GM15510 (cell line): ENCODE results near the gene LTBP2.

Experiments
- POLR2A ChIP-seq: IDR thresholded peaks from 3 replicates; pipeline ENCODE4 v1.6.1; 2011; ENCODE audit warnings: borderline replicate concordance; ENCODE audit not compliant: insufficient read length; ENCODE audit errors: extremely low read depth

LTBP2 gene

DNA sequence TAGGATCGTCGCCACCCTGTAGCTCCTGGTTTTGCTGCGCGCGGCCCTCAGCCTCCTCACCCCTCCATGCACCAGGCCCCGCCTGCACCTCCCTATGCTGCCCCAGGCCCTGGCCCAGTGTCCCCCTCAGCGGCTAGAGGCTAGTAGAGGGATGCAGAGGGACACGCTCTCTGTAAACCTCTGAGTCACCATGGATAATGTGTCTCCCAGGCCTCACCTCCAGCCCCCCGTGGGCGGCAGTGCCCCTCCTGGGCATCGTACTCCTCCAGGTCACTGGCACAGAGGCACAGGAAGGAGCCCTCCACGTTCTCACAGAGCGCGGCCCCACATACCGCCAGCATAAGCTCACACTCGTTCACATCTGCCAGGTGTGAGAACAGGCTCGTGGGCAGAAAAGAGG is 106.2 kb downstream of the LTBP2 start:
- no peak for TF ChIP-seq POLR2A

DNA sequence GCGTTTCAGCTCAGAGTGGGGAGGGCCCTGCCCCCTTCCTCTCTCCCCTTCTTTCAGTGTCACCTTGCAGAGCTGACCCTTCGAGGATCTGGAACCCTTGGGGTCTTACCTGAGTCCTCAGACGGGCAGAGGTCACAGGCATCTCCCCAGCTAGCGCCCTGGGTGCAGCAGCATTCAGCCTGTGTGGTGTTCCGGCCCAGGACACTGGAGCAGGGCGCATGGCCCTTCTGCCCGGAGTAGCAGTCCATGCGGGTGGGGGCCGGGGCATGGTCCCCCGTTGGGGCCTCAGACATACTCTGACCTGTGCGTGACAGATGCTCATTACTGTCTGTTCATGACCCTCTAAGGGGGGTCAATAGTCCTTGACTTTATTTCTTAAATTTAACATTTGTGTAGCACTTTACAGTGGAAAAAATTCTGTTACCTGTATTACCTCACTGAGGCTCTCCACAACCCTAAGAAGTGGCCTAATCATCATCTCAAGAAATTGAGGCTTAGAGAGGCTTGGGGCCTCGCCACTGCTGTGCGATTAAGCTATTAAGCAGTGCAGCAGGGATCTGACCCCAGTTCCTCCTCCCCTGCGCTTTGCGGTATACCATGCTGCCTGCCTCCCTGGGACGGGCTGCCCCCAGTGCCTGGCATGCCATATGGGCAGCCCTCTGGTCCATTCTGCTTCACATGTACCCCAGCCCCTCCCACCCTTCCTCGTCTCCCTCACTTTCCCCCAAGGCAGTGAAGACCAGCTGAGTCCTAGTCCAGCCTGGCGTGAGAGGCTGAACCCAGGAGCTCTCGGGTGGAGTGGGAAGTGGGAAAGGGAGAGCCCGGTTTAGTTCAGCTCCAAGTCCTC is 106.9 kb downstream of the LTBP2 start:
- no peak for TF ChIP-seq POLR2A

DNA sequence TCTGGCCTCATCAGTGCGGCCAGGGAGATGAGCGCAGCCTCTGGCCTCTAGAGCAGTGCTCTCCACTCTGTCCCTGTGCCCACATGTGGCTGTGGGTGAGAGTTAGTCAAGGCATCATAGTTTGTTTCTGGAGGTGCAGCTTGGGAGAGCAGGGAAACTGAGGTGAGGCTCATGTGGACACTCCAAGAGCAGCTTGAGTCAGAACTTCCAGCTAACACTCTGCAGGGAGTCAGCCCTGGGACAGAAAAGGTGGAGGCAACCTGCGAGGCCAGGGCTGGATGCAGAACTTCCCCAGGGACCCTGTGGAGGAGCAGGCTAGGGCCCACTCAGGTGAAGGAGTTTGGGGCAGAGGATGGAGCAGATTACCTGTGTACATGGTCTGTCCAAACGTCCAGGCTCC is 107.6 kb downstream of the LTBP2 start:
- no peak for TF ChIP-seq POLR2A

DNA sequence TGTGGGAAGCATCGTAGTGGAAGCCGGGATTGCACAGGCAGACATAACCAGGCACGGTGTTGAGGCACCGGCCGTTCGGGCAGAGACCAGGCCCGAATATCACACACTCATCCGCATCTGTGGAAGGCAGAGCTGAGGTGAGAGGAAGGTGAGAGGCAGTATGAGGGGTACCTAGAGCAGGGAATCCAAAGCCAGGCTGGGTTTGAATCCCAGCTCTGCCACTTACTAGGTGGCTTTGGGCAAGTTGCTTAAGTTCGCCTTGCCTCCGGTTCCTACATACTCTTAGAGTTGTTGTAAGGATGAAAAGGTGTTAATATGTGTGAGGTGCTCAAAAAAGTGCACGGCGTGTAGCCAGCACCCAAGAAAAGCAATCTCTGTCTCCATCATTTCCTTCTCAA is 108.1 kb downstream of the LTBP2 start:
- no peak for TF ChIP-seq POLR2A

DNA sequence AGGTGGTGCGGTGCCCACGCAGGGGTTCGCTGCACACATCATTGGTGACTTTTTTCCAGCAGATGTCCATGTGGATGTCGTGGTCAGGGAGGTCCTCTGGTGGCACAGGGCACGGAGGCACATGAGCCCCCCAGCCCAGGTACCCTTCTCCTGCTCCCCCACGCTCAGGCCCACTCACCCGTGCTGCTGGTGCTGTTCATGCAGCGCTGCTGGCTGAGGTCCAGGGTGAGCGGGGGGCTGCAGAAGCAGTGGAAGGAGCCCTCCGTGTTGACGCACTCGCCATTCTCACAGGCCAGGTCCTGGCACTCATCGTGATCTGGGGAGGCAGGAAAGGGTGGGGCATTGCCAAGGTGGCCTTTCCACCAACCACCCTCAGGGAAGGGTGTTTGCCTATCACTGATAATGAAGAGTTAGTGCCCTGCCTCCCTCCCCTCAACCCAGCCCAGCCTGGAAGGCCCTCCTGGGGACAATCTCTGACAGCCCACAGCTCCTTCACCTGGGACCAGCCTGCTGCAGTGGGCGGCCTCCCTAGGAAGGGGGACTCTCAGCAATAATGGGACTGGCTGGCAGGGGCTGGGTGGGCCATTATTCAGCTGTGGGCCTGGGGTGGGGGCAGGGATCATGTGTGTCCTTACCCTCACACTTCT is 108.6 kb downstream of the LTBP2 start:
- no peak for TF ChIP-seq POLR2A

DNA sequence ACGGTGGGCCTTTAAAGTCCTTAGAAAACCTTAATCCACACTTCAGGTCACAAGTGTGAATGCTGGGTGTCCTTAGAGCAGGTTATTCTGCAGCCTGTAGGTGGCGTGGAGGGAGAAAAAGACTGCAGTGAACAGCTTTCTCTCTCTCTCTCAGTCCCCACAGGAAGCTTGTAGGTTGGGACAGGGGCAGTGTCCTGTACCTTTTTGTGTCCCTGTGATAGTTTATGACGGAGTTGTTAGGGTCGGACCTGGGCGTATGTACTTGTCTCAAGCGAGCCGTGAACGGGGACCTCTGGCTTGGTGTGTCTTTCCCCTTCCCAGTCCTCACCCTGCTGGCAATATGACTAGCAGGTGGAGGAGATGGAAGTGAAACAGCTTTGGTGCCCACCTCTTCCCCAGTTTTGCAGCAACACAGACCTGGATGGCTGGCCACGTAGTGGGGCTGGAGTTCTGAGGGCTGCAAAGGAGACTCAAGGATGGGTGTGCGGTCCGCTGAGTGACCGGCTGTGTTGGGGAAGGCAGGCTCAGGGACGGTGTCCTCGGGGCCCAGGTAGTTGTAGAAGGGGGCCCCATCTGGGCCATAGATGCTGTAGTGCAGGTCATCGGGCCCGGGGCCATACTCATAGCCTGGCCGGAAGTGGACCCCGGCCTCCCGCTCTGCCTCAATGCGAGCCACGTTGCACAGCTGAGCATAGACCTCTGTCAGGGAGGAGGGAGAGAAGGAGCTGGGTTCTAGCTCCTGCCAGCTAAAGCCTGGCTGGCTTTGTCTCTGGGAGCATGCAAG is 109.6 kb downstream of the LTBP2 start:
- no peak for TF ChIP-seq POLR2A

DNA sequence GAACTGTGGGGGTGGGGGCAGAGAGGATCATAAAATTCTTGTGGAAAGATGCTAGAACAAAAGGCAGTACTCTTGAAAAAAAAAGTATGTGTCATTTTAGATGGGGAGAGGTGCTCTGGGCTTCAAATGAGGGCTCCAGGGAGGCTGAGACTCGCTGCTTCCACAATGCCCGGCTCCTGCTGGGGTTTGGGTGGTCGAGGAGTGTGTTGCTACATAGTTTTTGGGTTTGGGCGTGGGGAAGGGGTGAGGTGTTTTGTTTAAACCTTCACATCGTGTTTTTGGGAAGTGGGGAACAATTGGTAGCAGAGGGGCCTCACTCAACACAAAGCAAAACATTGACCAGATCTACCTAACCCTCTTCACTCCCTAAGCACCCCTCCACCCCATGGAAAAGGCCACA is 110.3 kb downstream of the LTBP2 start:
- no peak for TF ChIP-seq POLR2A

DNA sequence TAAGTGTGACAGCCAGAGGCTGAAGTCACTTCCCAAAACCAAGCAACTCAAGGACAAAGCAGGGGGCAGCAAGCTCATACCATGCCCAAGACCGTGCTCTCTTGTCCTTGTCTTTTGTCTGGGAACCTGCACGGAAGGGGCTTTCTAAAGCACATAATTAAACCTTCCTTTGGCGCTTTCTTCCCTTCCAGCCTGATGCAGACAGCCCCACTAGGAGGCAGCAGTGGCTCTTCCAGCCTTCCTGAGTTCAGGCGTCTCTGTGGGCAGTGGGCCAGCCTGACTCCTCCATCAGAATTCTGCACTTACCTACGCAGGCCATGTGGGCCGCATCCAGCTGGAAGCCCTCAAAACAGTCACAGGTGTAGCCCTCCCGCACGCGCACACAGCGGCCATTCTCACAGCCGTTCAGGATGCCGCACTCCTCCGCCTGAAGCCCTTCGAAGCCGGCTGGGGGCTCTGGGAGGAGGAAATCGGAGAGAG is 110.9 kb downstream of the LTBP2 start:
- TF ChIP-seq POLR2A = no peak

DNA sequence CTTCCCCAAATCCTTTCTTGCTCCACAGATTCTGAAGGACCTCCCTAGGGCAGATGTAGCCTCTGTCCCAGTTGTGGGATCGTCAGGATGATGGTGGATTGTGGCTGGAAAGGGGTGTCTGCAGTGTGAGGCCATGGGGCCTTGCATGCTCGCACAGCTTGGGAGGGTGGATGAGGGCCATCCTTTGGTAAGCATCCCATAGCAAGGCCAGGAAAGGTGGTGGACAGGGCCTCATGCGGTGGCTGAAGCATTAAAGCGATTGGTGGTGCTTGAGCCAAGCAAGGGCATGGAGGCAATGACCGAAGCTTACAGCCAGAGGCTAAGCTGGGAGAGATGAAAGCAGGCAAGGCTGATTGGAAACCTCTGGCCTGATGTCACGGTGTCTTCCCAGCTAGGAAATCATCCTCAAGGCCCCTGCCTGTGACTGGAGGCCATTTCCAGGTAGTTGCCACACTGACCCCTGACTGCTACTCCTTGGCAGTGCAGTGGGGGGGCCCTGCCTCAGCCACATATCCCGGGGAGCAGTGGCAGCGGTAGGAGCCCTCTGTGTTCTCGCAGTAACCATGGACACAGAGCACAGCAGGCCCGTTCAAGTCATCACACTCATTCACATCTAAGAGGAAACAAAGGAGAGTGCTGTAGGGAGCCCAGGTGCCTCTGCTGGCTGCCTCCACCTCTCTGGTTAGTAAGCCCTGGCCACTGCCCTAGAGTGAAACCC is 111.5 kb downstream of the LTBP2 start:
- no peak for TF ChIP-seq POLR2A

DNA sequence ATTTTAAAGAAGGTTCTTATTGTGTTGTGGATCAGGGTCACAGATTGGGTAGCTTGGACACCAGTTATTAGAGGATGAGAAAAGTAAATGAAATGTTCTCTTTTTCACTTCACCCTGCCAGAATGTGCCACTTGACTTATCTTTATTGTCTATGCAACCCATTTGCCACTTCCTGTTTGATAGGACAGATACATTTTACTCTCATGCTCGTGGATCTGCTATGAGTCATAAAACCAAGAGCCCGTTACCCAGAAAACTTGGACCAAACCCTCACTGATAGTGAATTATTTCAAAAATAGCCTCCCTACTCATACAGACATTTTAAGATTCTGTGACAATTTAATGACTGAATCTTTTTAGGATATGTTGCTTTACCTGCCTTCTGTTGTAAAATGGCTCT is 116.7 kb downstream of the LTBP2 start:
- TF ChIP-seq POLR2A = no peak

DNA sequence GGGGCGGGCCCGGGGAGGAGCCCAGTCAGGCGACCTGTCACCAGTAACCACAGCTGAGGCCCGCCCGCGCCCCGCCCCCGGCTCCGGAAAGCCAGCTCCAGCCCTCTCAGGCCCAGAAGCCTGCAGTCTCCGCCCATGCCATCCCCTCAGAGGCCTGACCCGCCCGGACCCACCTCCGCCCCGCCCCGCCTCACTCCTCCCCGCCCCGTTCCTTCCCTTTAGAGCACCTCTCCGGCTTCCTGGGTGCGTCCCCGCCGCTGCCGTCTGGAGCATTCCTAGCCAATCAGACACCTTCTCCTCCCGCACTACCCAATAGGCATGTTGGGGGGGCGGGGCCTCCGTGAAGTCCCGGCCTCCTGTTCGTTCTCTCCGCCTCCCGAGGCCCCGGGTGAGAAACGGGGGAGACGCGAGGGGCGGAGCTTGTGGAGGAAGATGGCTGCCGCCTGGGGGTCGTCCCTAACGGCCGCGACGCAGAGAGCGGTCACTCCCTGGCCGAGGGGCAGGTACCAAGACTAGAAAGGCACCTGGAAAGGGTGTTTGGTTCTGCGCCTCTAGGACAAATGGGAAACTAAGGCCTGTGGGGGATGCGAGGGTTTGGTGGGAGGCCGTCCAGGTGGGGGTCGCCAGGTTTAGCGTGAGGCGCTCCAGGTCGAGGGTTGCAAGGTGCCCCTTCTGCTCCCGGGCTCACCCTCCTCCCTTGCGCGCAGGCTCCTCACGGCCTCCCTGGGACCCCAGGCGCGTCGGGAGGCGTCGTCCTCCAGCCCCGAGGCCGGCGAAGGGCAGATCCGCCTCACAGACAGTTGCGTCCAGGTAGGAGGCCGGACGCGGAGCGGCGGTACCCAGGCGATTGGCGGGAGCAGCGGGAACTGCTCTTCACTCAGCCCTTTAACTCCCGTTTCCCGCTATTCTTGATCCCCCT is 118.4 kb downstream of the LTBP2 start, which contains the start of gene ISCA2:
Gene ISCA2, plus strand, starts transcription at position 423 of the 919 bp plus-strand sequence. Its CDS starts 10 bp downstream, at position 433.
- peak; percentile 81 for TF ChIP-seq POLR2A

DNA sequence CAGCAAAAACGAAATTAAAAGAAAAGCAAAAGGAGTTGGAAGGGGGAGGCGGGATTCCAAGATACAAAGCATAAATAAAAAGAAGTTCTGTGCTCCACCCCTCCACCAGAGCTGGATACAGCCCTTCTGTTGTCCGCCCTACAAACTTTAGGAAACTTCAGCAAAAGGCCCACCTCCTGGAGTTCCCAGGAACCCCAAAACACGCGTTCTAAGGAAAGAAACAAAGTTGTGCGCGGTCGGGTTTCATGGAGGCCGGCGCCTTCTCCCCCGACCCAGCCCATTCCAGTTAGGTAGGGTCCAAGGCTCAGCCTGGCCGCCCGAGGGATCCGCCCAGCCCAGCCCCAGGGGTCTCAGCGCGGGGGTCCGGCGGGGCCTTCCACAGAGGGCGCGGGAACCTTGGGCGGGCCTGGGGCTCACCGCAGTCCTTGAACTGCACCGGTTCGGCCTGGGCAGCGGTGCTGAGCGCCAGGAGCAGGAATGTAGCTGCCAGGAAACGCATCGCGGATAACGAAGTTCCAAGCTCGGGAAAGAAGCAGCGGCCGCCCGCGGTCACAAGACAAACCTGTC is 119.2 kb downstream of the LTBP2 start, which contains the start of gene NPC2:
Gene NPC2, minus strand, starts transcription at position 530 of the 567 bp plus-strand sequence. Its CDS starts 31 bp downstream, at position 499.
- TF ChIP-seq POLR2A = peak; percentile 53
